ENCODE measurements around the gene PMFBP1. TPM values are rescaled to one million over a fixed set of nuclear protein-coding genes. Genes with fewer than 3 reads are reported as not detected.
A peak's percentile ranks its signal among the peaks of the same experiment; 100 is the strongest.
"Not testable (repeated sequence)": the region's sequence is repeated elsewhere in the genome, so short reads cannot be mapped to it uniquely, and the experiment has no call there.

The PMFBP1 gene
- total RNA-seq, 2 donors from 2014 or later: 0.21 to 1.4 TPM

- Histone ChIP-seq H3K4me3 (no peak overlapping the region), H3K36me3 (peaks cover 37% of the 10 kb centered on the region), H3K9me3 (peaks cover 2% of the 10 kb centered on the region), H3K4me1 (ENCODE audit: control insufficient read depth in 1 of 2, low read depth in 2 of 2) (no peaks in the 10 kb centered on the region), H3K27ac (no peak overlapping the region), H3K27me3 (replicated peaks; ENCODE audit: insufficient read depth) (no peaks in the 10 kb centered on the region)
- DNase-seq (ENCODE audit: low spot score) (no peak), ATAC-seq (ENCODE audit: insufficient number of reproducible peaks, low FRiP score, low read depth) (no peak)
- no peak for TF ChIP-seq CTCF (IDR thresholded peaks at IDR 0.05)
Observed at GRCh38 chr16:72083778-72084404, 88.1 kb downstream of the PMFBP1 start.

GRCh38 chr16:72076991-72077706 lies 94.8 kb downstream of the PMFBP1 start:
- H3K4me3 ChIP-seq: not testable (repeated sequence)
- H3K4me1 ChIP-seq (ENCODE audit: control insufficient read depth in 1 of 2, low read depth in 2 of 2): peaks cover 12 to 37% of the 10 kb centered on the region in 2 donors

GRCh38 chr16:72075067-72075466 lies 96.9 kb downstream of the PMFBP1 start:
- not testable (repeated sequence) for H3K27me3 ChIP-seq (replicated peaks; ENCODE audit: insufficient read depth); ATAC-seq (ENCODE audit: insufficient number of reproducible peaks, low FRiP score, low read depth); DNase-seq (ENCODE audit: low spot score); H3K4me3 ChIP-seq; H3K9me3 ChIP-seq; H3K36me3 ChIP-seq
- peak overlapping the region; percentile 64 to 78 for H3K27ac ChIP-seq
- H3K4me1 ChIP-seq (ENCODE audit: control insufficient read depth in 1 of 2, low read depth in 2 of 2): peaks cover 12 to 42% of the 10 kb centered on the region in 2 donors

More at GRCh38 chr16:72076991-72077706, 94.8 kb downstream of the PMFBP1 start:
- H3K36me3 ChIP-seq; DNase-seq (ENCODE audit: low spot score); H3K27ac ChIP-seq; H3K27me3 ChIP-seq (replicated peaks; ENCODE audit: insufficient read depth); ATAC-seq (ENCODE audit: insufficient number of reproducible peaks, low FRiP score, low read depth); H3K9me3 ChIP-seq: not testable (repeated sequence)

- Histone ChIP-seq H3K4me1 (ENCODE audit: control insufficient read depth in 1 of 2, low read depth in 2 of 2) (peaks cover 12 to 42% of the 10 kb centered on the region in 2 donors), H3K27ac (peak overlapping the region; percentile 64 to 78), H3K4me3 (peak overlapping the region; percentile 37), H3K27me3 (replicated peaks; ENCODE audit: insufficient read depth) (no peaks in the 10 kb centered on the region), H3K9me3 (no peaks in the 10 kb centered on the region), H3K36me3 (no peaks in the 10 kb centered on the region)
- peak; percentile 49 for ATAC-seq (ENCODE audit: insufficient number of reproducible peaks, low FRiP score, low read depth)
- DNase-seq (ENCODE audit: low spot score): peak; percentile 24
- no peak for TF ChIP-seq CTCF (IDR thresholded peaks at IDR 0.05)
Observed at GRCh38 chr16:72073560-72074230, 98.3 kb downstream of the PMFBP1 start.

GRCh38 chr16:72072514-72073342 lies 99.2 kb downstream of the PMFBP1 start:
- H3K4me1 ChIP-seq (ENCODE audit: control insufficient read depth in 1 of 2, low read depth in 2 of 2): peaks cover 12 to 42% of the 10 kb centered on the region in 2 donors
- no peaks in the 10 kb centered on the region for H3K36me3 ChIP-seq
- no peak for DNase-seq (ENCODE audit: low spot score)
- no peaks in the 10 kb centered on the region for H3K9me3 ChIP-seq
- H3K27me3 ChIP-seq (replicated peaks; ENCODE audit: insufficient read depth): no peaks in the 10 kb centered on the region
- no peak for TF ChIP-seq CTCF (IDR thresholded peaks at IDR 0.05)
- H3K4me3 ChIP-seq: no peak overlapping the region
- peak overlapping the region; percentile 64 to 78 for H3K27ac ChIP-seq
- ATAC-seq (ENCODE audit: insufficient number of reproducible peaks, low FRiP score, low read depth): no peak

Other genes with a start within 250 kb of the PMFBP1 start
- gene PKD1L3, start 171.8 kb downstream of the PMFBP1 start, total RNA-seq: 1 to 10 TPM in 1 of 2 donors, under 1 TPM in 1; 0.35 to 1.1 TPM
- gene DHODH, start 163.4 kb downstream of the PMFBP1 start, total RNA-seq: 10 to 100 TPM in 1 of 2 donors, 1 to 10 TPM in 1; 4.7 to 11.1 TPM
- gene HP, start 117.7 kb downstream of the PMFBP1 start, total RNA-seq: 10 to 100 TPM in 1 of 2 donors, 1 to 10 TPM in 1; 5.7 to 10.8 TPM
- gene HPR, start 108.9 kb downstream of the PMFBP1 start, total RNA-seq: 1 to 10 TPM in 1 of 2 donors, not detected in 1; 2.0 TPM
- 10 to 100 TPM in 1 of 2 donors, 1 to 10 TPM in 1; 3.7 to 38.6 TPM for gene TXNL4B, start 78.5 kb downstream of the PMFBP1 start, total RNA-seq
- 10 to 100 TPM; 57.8 to 72.8 TPM for gene DHX38, start 78.3 kb downstream of the PMFBP1 start, total RNA-seq

Measured in thoracic aorta (tissue), 2 donors.